KBM-7 (cell line): ENCODE data around the gene VWA3A.
A peak's percentile ranks its signal among the peaks of the same experiment; 100 is the strongest.
"Not testable (repeated sequence)": the region's sequence is repeated elsewhere in the genome, so short reads cannot be mapped to it uniquely, and the experiment has no call there.

Source experiments
- DNase-seq: peaks from one replicate; pipeline ENCODE4 v3.0.0-alpha.2; 2015
- in situ Hi-C: fragments of 300-500 bp; cut with MboI; formaldehyde crosslinking; loops from 2 replicates; pipeline ENCODE4 v1.14.3; 2020; ENCODE audit warnings: low sequenced_read_pairs, low pct_unique_long_range_greater_than_20kb, mixed read lengths

The VWA3A gene

GRCh38 chr16:22192261-22193062 lies 100.1 kb downstream of the VWA3A start:
- peak; percentile 90 for DNase-seq
- in situ Hi-C loops: loop anchor here (25.0 kb wide), 1 partner anchor 205 kb away; no protein-coding TSS in a partner anchor

- no peak for DNase-seq
- in situ Hi-C loops: loop anchor here (25.0 kb wide), 1 partner anchor 206 kb away; no protein-coding TSS in a partner anchor
Measured at GRCh38 chr16:22193063-22193411, 100.7 kb downstream of the VWA3A start.

GRCh38 chr16:22194707-22195444 lies 102.5 kb downstream of the VWA3A start:
- in situ Hi-C loops: loop anchor here (5.0 to 25.0 kb wide), 2 partner anchors 102 to 208 kb away; partner anchors contain the start of gene POLR3E
- DNase-seq: no peak

GRCh38 chr16:22195445-22195694 lies 103.0 kb downstream of the VWA3A start:
- in situ Hi-C loops: loop anchor here (5.0 to 25.0 kb wide), 2 partner anchors 102 to 208 kb away; partner anchors contain the start of gene POLR3E
- no peak for DNase-seq

- in situ Hi-C loops: loop anchor here (5.0 to 25.0 kb wide), 2 partner anchors 101 to 209 kb away; partner anchors contain the start of gene POLR3E
Measured at GRCh38 chr16:22195695-22196558, 103.6 kb downstream of the VWA3A start.

GRCh38 chr16:22196559-22197168 lies 104.3 kb downstream of the VWA3A start:
- not testable (repeated sequence) for DNase-seq
- in situ Hi-C loops: loop anchor here (5.0 to 25.0 kb wide), 2 partner anchors 101 to 209 kb away; partner anchors contain the start of gene POLR3E

More at GRCh38 chr16:22195695-22196558, 103.6 kb downstream of the VWA3A start:
- DNase-seq: peak; percentile 94

- DNase-seq: no peak
- in situ Hi-C loops: loop anchor here (5.0 to 25.0 kb wide), 2 partner anchors 99 to 211 kb away; partner anchors contain the start of gene POLR3E
Measured at GRCh38 chr16:22198547-22199293, 106.4 kb downstream of the VWA3A start.

- no peak for DNase-seq
- in situ Hi-C loops: no loop called here
Measured at GRCh38 chr16:22202261-22202637, 109.9 kb downstream of the VWA3A start.

GRCh38 chr16:22203091-22203490 lies 110.8 kb downstream of the VWA3A start:
- in situ Hi-C loops: no loop called here
- DNase-seq: no peak

GRCh38 chr16:22204091-22204655 lies 111.8 kb downstream of the VWA3A start:
- in situ Hi-C loops: no loop called here
- no peak for DNase-seq

- DNase-seq: no peak
- in situ Hi-C loops: no loop called here
Measured at GRCh38 chr16:22205577-22206012, 113.3 kb downstream of the VWA3A start.

GRCh38 chr16:22206013-22206841 lies 113.9 kb downstream of the VWA3A start, which contains the start of gene EEF2K:
Gene EEF2K, plus strand, starts transcription at chr16:22206278. Its CDS starts 19,452 bp downstream, at chr16:22225730.
- peak; percentile 95 for DNase-seq
- in situ Hi-C loops: no loop called here
